Type B pancreatic cell (in vitro differentiated cells): Measurements from ENCODE around the gene TMEM163. TPM values are rescaled to one million over a fixed set of nuclear protein-coding genes. Genes with fewer than 3 reads are reported as not detected.

Experiments used
- DNase-seq: peaks from one replicate; pipeline ENCODE4 v3.0.0; 2021; ENCODE audit warnings: mixed read lengths; ENCODE audit not compliant: unreplicated experiment; ENCODE audit errors: extremely low spot score
- H3K27ac Mint-ChIP-seq: 2 replicates; pipeline ENCODE4 v1.8.0; 2021; ENCODE audit warnings: mild to moderate bottlenecking, mixed read lengths
- H3K27me3 Mint-ChIP-seq: 2 replicates; pipeline ENCODE4 v1.8.0; 2021; ENCODE audit warnings: mixed read lengths
- H3K36me3 Mint-ChIP-seq: 2 replicates; pipeline ENCODE4 v1.8.0; 2021; ENCODE audit warnings: mixed read lengths
- H3K4me1 Mint-ChIP-seq: one replicate; pipeline ENCODE4 v1.8.0; 2021; ENCODE audit warnings: mixed read lengths; ENCODE audit not compliant: unreplicated experiment
- H3K4me3 Mint-ChIP-seq: 2 replicates; pipeline ENCODE4 v1.8.0; 2021; ENCODE audit warnings: mild to moderate bottlenecking, mixed read lengths
- H3K9me3 Mint-ChIP-seq: 2 replicates; pipeline ENCODE4 v1.8.0; 2021; ENCODE audit warnings: mixed read lengths
- total RNA-seq: library from RNA; stranded (reverse); gene quantifications from 2 replicates; pipeline ENCODE4 v1.2.1, GENCODE V29; 2021; ENCODE audit warnings: low replicate concordance
- TF ChIP-seq, protein P1 (sequence below): fragments of 200-600 bp; sonication (generic); conservative IDR thresholded peaks from 2 replicates; pipeline ENCODE4 v1.5.0; 2021; ENCODE audit warnings: antibody characterized with exemption, mild to moderate bottlenecking

The TMEM163 gene
- total RNA-seq, 1 donor from 2014 or later = 4.0 TPM

DNA sequence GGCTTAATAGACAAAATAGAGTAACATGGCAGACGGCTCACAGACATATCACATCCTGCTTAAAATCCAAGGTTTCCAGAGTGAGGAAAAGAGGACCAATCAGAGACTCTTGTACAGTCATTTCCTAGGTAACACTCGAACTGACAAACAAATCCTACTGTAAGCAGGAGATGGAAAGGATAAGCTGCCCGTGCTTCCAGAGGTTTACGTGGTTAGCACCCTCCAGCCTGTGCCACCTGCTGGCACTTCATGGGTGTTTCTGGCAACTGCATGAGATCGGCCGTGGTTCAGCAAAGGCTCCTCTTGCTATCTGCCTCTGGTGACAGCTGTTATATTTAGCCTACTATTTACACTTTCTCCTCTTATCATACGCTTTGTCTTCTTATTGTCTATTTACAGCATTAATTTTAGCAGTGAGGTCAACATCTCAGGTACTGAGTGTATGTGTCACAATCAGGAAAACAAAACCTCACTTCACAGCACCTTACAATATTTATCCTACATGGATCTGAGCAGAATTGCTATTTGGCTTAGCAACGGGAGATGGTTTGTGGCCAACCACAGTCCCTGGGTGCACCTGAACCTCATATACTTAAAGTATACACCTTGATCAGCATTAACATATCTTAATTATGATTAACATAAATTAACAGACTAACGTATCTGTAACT is 226.9 kb downstream of the TMEM163 start:
- TF ChIP-seq, protein P1, sequence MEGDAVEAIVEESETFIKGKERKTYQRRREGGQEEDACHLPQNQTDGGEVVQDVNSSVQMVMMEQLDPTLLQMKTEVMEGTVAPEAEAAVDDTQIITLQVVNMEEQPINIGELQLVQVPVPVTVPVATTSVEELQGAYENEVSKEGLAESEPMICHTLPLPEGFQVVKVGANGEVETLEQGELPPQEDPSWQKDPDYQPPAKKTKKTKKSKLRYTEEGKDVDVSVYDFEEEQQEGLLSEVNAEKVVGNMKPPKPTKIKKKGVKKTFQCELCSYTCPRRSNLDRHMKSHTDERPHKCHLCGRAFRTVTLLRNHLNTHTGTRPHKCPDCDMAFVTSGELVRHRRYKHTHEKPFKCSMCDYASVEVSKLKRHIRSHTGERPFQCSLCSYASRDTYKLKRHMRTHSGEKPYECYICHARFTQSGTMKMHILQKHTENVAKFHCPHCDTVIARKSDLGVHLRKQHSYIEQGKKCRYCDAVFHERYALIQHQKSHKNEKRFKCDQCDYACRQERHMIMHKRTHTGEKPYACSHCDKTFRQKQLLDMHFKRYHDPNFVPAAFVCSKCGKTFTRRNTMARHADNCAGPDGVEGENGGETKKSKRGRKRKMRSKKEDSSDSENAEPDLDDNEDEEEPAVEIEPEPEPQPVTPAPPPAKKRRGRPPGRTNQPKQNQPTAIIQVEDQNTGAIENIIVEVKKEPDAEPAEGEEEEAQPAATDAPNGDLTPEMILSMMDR = no peak
- no peaks in the 10 kb centered on the region for H3K36me3 Mint-ChIP-seq
- DNase-seq = peak; percentile 43
- H3K27ac Mint-ChIP-seq = no peak overlapping the region
- H3K4me3 Mint-ChIP-seq = no peak overlapping the region
- peaks cover 18% of the 10 kb centered on the region for H3K27me3 Mint-ChIP-seq
- H3K9me3 Mint-ChIP-seq = peaks cover 8% of the 10 kb centered on the region
- H3K4me1 Mint-ChIP-seq = no peaks in the 10 kb centered on the region

DNA sequence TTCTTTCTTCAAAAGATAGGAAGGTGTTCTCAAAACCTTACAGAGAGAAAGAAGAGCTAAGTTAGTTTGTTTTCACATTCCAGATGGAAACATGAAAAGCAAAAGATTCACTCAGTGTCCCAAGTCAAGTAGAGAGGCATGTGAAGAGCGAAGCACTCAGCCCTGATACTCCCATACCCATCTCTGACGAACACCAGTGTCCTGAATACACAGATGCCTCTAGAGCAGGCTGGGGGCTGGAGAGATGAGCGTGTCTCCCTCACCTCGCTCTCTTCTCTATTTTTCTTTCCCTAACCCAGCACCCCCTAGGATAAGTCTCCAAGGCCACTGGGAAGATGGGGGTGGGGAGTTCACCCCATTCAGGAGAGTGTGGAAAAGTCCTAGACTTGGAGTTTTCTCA is 227.8 kb downstream of the TMEM163 start:
- peak; percentile 40 for DNase-seq
- Mint-ChIP-seq H3K4me1 (no peaks in the 10 kb centered on the region), H3K36me3 (no peaks in the 10 kb centered on the region), H3K9me3 (peaks cover 8% of the 10 kb centered on the region), H3K27me3 (peaks cover 18% of the 10 kb centered on the region), H3K4me3 (no peak overlapping the region), H3K27ac (no peak overlapping the region)
- TF ChIP-seq, protein P1 = no peak

DNA sequence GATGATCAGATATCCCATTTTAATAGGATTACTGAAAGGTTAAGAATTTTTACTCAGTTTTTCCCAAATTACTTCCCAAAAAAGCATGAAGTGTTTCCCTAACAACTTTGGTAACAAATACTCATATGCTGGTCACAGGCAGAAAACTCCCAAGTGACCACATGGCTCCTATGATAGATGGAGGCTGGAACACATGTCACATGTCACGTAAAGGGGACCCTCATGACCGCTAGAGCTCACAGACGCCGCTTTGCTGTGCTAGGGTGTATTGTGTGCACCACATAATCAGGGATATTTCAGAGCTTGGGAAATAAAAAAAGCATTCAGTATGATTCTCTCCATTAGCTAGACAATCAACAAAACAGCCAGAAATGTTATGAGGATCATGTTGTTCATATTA is 228.2 kb downstream of the TMEM163 start:
- TF ChIP-seq, protein P1 = no peak
- Mint-ChIP-seq H3K27ac (no peak overlapping the region), H3K36me3 (no peaks in the 10 kb centered on the region), H3K4me3 (no peak overlapping the region), H3K27me3 (peaks cover 18% of the 10 kb centered on the region), H3K4me1 (no peaks in the 10 kb centered on the region), H3K9me3 (peaks cover 7% of the 10 kb centered on the region)
- DNase-seq = peak; percentile 16

DNA sequence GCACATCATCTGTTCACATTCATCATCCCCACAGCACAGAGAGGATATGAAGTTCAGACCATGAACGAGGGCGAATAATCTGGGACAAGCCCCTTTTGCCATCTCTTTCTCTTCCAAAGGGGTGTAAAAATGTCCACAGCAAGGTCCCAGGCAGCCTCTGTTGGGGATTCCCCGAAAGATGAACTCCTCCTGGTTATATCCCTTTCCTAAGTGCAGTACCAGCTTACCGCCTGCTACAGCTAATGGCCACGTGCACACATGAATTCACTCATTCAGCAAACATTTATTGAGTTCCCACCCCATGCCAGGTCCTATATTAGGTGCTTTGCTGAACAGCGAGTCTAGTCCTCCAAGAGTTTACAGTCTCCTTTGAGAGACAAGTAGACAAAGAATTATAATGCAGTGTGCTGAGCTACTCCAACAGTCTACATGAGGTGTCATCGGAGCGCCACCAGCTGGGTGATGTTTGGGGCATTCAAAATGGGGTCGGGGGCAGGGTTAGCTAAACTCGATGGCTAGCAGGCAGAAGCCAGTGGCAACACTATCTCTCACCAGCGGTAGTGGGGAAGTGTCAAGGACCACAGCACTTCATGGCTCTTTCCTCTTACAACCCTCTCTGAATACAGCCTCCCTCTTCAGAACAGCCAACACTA is 228.9 kb downstream of the TMEM163 start:
- H3K9me3 Mint-ChIP-seq = no peaks in the 10 kb centered on the region
- H3K27me3 Mint-ChIP-seq = peaks cover 12% of the 10 kb centered on the region
- H3K4me3 Mint-ChIP-seq = no peak overlapping the region
- no peak overlapping the region for H3K27ac Mint-ChIP-seq
- no peaks in the 10 kb centered on the region for H3K4me1 Mint-ChIP-seq
- DNase-seq = peak; percentile 22
- TF ChIP-seq, protein P1 = no peak
- no peaks in the 10 kb centered on the region for H3K36me3 Mint-ChIP-seq

DNA sequence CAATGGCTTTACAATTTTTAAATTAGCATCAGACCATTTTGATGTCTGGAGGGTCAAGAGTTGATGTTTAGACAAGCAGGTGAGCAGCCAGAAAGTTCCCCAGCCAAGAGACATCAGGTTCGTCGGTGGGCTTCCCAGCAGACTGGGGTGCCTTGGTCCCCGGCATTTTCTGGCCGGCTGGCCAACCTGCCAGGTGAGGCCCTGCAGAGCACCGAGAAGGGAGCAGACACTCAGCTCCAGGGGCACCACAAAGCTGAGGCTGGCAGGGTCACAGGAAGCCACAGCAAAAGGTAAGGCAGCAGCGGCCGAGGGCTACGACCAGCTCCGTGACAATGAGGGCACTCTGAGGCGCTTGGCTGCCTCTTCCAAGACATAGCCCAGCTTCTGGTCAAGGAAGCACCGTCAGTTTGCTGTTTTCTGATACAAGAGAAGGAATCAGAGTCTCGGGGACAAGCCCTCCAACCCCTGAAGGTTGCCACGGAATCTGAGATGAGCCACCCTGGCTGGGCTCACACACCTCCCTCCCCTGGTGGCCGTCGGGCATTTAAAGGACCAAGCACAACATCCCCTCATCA is 235.9 kb downstream of the TMEM163 start:
- no peak overlapping the region for H3K4me3 Mint-ChIP-seq
- no peak overlapping the region for H3K27ac Mint-ChIP-seq
- TF ChIP-seq, protein P1 = no peak
- DNase-seq = peak; percentile 54
- no peaks in the 10 kb centered on the region for H3K4me1 Mint-ChIP-seq
- H3K27me3 Mint-ChIP-seq = no peaks in the 10 kb centered on the region
- H3K9me3 Mint-ChIP-seq = no peaks in the 10 kb centered on the region
- no peaks in the 10 kb centered on the region for H3K36me3 Mint-ChIP-seq
